ENCODE data around the gene ERC2.
"Not testable (repeated sequence)": the region's sequence is repeated elsewhere in the genome, so short reads cannot be mapped to it uniquely, and the experiment has no call there.

ERC2 gene

DNA sequence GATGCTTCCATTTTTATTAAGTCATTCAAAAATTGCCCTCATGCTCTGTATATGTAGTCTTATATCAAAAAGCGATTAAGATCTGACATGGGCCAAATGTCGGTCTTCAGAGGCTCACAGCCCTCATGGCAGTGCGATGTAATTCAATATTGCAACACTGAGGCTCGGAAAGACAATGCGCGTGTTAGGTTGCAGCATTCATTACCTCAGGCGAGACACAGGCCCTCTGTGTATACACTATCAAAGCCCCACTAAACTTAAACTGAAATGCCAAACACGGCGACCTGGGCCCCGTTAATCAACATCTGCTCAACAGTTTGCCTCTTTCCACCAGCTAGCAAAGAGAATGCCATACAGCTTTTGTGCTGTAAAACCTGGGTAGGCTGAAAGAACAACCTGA, 413.4 kb downstream of the ERC2 start:
- DNase-seq, result no peak

DNA sequence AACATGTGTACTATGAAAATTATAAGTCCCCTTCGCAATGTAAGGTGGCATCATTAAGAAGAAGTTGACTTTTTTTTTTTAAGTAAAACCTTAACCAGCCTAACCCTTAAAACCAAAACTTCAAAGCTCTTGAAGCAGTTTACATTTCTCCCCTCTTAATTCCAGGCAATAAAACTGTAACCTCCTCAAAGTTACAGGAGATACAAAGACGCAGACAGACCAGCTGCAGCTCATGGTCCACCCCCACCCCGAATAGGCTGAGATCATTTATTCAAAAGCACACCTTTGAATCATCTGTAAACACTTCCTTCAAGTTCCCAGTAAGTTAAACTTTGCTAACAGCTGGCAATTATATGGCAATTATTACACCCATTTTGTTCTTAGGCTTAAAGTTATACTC, 414.5 kb downstream of the ERC2 start:
- DNase-seq, result no peak

DNA sequence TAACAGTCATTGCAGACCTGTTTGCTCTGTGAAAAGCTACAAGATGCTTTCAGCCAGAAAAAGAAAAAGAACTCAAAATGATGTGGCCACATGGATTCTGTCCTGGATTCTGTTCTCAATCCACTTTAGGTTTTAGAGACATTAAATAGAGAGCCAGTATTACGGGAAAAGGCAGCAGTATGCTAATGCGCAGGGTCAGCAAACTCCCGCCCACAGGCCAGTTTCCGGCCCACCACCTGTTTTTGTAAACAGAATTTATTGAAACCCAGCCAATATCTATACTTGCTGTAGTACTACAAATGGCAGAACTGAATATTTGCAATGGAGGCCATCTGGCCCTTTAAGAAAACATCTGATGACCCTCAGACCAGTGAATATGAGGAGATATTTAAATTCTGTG, 416.1 kb downstream of the ERC2 start:
- no peak for DNase-seq

GRCh38 chr3:56051052-56051451, 417.2 kb downstream of the ERC2 start:
- no peak for DNase-seq

DNA sequence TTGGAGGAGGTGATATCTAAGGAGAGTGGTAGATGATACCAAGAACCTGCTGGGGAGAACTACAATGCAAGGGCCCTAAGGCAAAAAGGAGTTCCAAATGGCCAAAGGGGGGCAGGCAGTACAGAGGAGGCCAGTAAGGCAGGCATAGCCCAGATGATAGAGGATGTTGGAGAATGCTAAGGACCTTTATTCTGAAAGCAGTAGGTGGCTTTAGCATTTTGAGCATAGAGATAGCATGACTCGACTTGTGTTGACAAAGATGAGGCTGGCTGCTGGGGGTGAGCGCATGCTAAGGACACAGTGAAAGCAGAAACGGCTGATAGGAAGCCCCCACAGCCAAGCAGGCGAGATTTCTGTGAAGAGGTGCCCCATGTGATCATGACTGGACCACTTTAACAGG, 419.3 kb downstream of the ERC2 start:
- no peak for DNase-seq

- no peak for DNase-seq
Observed at GRCh38 chr3:56048331-56048730, 419.9 kb downstream of the ERC2 start.

DNA sequence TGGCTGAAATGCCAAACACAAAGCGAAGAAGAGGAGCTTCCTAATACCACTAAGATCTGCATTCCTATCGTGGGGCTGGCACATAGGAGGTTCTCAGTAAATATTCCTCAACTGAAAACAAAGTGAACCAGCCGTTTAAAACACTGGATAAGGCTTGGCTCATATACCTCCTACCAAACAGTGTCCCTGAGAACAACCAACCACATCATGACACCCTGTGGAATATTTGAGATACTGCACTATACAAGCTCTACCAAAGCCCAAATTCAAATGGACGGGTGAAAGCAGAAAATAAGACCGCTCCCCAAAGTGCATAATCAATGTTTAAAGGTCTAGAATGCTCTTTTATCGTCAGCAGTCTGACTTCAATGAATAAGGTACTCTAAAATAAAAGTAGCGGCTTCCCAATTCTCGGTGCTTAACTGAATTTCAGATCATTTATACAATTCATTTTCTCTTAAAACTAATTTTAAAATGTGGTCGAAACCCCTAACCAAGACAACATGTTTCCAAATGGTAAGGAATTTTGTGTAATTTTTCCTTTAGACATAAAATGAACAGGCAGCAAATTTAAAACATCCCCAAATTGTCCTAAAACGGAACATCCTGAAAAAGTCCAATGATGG, 425.8 kb downstream of the ERC2 start:
- peak; percentile 5 for DNase-seq

DNA sequence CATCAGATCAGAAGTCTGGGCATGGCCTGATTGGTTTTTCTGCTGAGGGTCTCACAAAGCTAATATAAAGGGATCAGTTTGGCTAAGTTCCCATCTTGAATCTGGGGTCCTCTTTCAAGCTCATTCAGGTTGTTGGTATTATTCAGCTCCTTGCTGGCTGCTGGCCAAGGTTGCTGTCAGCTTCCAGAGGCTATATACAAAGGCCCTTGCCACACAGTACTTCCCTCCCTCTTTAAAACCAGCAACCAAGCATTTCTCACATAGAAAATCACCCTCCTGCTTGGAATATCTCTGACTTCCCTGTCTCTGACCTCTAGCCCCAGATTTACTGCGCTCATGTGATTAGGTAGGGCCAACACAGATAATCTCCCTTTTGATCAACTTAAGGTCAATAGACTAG, 442.9 kb downstream of the ERC2 start:
- DNase-seq, result peak; percentile 46

DNA sequence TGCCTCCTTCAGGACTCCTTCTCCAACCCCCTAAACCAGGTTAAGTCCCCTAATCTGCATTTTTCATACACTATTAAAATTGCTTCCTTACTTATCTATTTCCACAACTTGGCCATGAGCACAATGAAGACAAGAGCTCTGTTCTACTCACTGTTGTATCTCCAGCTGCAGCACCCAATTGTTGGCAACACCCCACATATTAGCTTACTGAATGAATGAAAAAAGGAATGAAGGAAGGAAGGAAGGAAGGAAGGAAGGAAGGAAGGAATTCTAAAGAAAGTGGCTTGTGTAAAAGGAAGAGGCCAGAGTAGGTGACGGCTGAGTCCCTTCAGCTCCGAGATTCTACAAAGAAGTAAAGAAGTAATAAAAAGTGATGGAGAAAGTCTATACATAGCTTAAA, 444.7 kb downstream of the ERC2 start:
- no peak for DNase-seq

- no peak for DNase-seq
Observed at GRCh38 chr3:56022619-56023018, 445.6 kb downstream of the ERC2 start.

DNA sequence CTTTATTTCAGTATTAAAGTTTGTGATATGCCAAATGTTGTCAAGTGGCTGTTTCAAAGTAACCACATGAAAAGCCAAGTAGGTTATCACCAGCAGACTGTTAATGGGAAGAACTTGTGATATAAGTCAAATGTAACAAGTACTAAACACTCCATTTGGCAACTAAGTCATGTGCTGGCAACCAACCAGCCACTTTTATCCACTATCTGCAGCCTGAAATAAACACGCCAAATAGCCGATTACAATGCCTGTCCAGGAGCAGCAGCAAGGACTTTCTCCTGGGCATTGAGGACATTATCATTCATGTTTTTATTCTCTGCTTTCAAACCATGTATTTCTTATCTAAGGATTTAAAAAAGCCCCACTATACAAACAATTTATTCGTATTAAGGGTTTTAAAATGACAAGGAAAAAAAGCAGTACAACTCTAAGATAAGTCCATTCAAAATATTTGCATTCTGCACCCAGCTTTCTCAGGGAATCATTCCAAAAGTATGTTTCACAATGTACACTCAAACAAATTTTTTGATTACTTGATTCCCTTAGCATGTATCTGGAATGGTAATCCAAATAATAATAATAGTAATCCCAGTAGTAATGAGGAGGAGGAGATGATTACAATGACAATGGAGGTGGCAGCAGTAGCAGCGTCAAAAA, 448.6 kb downstream of the ERC2 start:
- DNase-seq, result peak; percentile 90

DNA sequence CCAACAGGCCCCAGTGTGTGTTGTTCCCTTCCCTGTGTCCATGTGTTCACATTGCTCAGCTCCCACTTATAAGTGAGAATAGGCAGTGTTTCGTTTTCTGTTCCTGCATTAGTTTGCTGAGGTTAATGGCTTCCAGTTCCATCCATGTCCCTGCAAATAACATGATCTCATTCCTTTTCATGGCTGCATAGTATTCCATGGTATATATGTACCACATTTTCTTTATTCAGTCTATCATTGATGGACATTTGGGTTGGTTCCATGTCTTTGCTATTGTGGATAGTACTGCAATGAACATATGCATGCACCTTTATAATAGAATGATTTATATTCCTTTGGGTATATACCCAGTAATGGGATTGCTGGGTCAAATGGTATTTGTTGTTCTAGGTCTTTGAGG, 452.9 kb downstream of the ERC2 start:
- DNase-seq, result not testable (repeated sequence)

DNA sequence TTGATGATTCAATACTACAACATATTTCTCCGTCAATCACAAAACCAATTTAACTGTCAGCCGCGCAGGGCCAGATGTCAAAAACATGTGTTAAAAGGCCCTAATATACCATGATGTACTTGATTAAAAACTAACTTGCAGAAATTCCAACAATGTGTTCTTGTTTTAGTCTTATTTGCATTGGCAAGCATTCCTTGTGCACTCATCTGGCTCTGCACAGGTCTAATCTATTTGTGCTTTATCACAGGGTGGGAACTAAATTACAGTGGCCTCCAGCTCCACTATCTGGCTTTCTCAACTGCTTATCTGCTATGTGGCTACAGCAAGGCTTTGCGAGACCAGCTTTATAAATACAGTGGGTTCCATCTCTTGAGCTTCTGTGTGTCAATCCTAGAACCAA, 455.5 kb downstream of the ERC2 start:
- no peak for DNase-seq

DNA sequence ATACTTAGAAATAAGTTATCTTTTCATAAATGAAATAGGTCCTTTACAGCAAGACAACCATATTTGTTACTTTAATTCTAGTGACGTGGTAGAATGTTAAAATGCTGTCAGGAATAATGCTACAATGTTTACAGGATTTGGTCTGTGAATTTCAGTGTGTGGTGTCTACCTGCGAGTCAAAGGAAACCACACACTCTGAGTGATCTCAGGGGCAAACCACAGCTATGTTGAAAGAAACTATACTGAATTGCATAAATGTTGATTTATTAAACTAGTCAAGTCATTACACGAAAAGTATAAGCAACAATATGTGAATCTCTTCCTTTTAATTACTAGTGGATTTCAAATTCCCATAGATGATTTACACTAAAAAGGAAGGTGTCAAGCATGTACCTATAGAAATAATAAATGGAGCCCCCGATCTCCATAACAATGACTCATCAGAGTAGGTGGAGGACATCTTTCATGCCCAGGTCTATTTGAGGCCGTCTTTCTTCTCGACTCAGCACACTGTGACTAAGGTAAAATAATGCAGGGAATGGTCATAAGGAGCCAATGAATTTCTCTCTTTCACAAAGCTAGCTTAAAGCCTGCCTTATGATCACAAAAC, 463.0 kb downstream of the ERC2 start:
- DNase-seq, result no peak

- no peak for DNase-seq
Observed at GRCh38 chr3:56003129-56003528, 465.1 kb downstream of the ERC2 start.

GRCh38 chr3:56001991-56002390, 466.3 kb downstream of the ERC2 start:
- DNase-seq, result no peak

DNA sequence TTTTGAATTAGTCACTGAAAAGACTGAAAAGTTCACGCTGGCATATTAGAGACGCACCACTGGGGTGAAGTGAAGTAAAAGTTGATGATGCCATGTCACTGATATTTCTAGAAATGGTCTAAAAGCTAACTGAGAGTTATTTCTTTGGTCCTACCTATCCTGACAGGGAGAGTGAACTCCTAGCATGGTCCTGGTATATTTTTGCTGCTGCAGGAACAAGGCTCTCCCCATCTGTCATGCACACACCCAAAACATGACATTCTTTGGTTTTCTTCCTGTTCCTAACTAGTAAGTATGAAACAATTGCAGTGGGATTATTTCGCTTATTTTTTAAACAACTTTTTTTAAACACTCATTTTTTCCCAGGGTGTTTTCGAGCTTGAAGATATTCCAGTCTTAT, 466.7 kb downstream of the ERC2 start:
- no peak for DNase-seq

DNA sequence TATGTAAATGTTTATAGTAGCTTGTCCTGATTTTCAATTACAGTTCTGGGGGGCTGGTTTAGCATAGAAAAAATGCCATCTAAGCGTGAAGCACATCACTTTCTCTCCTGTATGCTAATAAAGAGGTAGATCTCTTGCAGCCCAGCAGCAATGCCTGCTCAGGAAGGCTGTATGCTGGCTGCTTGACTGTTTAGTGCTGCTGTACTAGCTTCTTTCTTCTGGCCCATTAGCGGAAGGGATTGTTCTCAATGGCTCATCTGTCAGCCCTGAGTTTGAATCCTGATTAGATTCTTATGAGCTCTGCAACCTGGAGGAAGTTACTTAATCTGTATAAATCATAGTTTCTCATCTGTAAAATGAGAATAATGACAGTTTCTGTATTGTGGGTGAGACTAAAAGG, 478.9 kb downstream of the ERC2 start:
- DNase-seq, result no peak

DNA sequence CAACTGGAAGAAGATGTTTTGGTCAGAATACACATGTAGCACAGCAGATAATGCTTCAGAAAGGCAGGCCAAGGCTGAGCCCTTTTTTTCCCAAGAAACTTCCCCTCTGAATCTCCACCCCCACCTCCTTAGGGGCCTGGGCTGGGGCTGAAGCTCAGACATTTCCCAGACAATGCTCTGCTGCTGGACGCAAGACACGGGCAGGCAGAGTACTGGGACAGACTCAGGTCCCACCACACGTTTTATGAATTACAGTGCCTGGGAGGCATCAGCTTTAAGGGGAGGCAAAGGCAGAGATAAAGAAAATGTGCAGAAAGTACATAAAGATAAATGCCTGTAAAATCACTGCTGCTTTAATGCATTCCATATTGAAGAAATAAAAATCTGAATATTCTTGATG, 479.4 kb downstream of the ERC2 start:
- no peak for DNase-seq

DNA sequence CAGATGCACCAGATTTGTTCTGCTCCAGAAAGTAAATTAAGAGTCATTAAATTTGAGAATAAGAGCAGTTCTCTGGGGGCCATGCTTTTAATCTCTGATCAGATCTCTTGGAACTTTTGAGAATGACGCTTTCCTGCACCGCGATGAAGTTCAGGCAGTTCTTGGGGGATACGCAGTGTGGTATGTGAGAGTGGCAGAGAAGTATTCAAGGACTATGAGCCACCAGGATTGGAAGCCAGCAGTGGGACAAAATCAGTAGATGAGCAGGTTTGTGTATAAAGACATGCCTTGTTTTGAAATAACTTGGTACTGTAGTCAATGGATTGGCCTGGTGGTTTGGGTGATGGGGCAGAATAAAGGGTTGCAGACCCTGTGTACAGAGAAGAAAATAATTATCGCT, 483.6 kb downstream of the ERC2 start:
- no peak for DNase-seq

- no peak for DNase-seq
Observed at GRCh38 chr3:55978953-55979352, 489.3 kb downstream of the ERC2 start.

GRCh38 chr3:55974421-55975165, 493.7 kb downstream of the ERC2 start:
- DNase-seq, result peak; percentile 2

DNA sequence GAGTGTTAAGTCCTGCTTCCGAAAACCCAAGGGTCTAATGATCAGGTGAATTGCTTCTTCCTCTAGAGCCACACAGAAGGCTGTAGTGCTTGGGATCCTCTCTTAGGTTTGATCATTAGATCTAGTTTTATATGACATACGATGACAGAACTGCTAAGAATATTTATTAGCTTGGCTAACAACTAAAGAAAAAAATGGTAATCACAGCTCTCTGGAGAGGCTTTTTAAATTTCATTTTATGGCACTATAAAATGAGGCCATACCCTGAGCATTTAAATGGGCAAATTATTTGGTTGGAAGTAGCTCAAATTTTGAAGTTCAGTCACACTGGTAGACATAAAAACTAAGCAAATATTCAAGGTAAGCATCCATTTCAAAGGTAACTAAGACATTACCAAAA, 498.6 kb downstream of the ERC2 start:
- DNase-seq, result no peak

DNA sequence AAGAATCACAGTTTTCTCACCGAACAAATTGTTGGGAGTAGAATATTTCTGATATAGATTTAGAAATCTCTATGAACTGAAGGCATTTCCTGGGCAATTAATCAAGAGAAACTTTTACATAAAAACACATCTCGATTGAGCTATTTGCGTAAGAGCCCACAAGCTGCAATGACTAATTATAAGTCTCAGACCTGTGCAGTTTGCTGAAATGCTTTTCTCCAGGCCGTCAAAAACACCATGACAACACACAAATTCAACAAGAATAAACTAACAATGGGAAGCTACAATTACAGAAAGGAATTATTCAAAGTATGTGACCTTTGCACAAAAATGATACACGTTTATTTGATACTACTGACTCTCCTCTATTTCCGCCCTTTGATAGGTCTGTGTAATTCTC, 499.9 kb downstream of the ERC2 start:
- DNase-seq, result no peak

Measured in DMS79 treated with DMSO at 0.1 percent for 48 hours (cell line).